RWPE1 (cell line): ENCODE data around the gene EWSR1.
A peak's percentile ranks its signal among the peaks of the same experiment; 100 is the strongest.

Experiments
- CTCF ChIA-PET: fragments of 350-600 bp; sonication (Branson Sonifier 250); formaldehyde crosslinking; extraction: SDS; loops from one replicate; lab custom pipeline; 2021; lab: Yijun Ruan, JAX
- POLR2A ChIA-PET: fragments of 400-600 bp; formaldehyde crosslinking; extraction: SDS; loops from one replicate; lab custom pipeline; 2020; ENCODE audit warnings: antibody characterized with exemption; ENCODE audit not compliant: low non-redundant PET; lab: Yijun Ruan, JAX
- DNase-seq: peaks from one replicate; pipeline ENCODE4 v3.0.0; 2012; ENCODE audit warnings: low spot score
- H3K27ac ChIP-seq: fragments of 450-650 bp; 2 replicates; pipeline ENCODE4 v1.5.1; 2017
- TF ChIP-seq, protein P1 (sequence below): fragments of 450-650 bp; conservative IDR thresholded peaks from 2 replicates; pipeline ENCODE4 v1.5.1; 2017; ENCODE audit warnings: low read depth, mild to moderate bottlenecking

Gene EWSR1

DNA sequence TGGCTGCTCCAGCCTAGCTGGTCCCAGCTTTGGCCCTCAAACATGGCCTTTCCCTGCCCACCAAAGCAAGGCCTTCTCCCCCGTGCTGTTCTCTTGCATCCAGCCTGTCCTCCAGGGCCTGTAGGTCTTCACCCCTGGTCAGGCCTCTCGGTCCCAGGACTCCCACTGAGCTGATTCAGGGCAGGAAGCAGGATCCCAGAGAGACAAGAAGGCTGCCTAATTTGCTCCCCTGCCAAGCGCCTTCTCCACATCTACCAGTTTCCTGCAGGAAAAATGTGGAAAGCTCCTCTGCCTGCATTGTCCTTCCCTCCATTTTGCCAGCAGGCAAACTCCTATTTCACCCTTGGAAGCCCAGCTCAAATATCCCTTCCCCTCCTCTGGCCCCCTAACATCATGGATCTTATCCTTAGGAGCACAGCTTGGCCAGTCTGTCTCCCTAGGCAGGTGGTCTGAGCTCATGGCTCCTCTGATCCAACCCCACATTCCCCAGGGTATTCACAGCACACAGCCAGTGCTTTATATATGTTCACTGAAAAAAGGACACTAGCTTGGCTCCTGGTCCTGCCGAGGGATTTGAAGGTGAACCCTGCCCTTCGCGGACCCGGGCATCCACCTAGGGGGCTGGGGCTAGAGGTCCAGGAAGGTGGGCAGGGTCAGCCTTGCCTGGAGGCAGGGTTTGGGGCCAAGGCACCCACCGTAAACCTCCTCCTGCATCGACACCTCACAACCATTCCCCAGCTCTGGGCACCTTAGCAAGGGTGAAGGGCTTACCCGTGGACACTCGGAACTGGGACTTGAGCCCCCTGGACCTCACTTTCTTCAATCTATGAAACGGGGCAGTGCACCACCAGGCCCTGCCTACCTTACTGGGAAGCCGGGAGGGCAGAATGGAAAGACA is 1.3 kb upstream of the EWSR1 start:
- H3K27ac ChIP-seq, result peak overlapping the region; percentile 91
- TF ChIP-seq, protein P1, sequence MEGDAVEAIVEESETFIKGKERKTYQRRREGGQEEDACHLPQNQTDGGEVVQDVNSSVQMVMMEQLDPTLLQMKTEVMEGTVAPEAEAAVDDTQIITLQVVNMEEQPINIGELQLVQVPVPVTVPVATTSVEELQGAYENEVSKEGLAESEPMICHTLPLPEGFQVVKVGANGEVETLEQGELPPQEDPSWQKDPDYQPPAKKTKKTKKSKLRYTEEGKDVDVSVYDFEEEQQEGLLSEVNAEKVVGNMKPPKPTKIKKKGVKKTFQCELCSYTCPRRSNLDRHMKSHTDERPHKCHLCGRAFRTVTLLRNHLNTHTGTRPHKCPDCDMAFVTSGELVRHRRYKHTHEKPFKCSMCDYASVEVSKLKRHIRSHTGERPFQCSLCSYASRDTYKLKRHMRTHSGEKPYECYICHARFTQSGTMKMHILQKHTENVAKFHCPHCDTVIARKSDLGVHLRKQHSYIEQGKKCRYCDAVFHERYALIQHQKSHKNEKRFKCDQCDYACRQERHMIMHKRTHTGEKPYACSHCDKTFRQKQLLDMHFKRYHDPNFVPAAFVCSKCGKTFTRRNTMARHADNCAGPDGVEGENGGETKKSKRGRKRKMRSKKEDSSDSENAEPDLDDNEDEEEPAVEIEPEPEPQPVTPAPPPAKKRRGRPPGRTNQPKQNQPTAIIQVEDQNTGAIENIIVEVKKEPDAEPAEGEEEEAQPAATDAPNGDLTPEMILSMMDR, result no peak
- no peak for DNase-seq
- ChIA-PET POLR2A (interaction anchor here (0.5 kb wide), 1 partner anchor 683 kb away, joined by 4 read pairs; no protein-coding TSS in a partner anchor), CTCF (no interaction called here)

DNA sequence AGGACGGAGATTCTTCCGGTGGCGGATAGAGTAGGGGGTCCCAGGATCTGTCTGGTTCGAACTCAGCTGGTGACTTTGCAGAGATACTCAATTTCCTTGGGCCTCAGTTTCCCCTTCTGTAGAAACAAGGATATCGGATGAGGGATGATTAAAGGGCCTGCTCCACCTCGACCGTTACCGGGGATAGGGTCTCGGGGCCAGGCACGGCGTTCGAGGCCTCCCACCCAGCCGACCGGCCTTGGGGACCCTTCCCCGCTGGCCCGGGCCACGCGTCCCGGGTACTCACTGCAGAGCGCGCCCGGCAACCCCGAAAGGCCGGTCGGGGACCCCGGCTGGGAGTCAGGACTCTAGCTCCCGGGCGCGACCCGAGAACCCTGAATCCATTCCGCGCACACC is 608 bp upstream of the EWSR1 start:
- H3K27ac ChIP-seq, result peak overlapping the region; percentile 91
- POLR2A ChIA-PET, result no interaction called here
- DNase-seq, result no peak
- TF ChIP-seq, protein P1, result no peak
- CTCF ChIA-PET, result no interaction called here

DNA sequence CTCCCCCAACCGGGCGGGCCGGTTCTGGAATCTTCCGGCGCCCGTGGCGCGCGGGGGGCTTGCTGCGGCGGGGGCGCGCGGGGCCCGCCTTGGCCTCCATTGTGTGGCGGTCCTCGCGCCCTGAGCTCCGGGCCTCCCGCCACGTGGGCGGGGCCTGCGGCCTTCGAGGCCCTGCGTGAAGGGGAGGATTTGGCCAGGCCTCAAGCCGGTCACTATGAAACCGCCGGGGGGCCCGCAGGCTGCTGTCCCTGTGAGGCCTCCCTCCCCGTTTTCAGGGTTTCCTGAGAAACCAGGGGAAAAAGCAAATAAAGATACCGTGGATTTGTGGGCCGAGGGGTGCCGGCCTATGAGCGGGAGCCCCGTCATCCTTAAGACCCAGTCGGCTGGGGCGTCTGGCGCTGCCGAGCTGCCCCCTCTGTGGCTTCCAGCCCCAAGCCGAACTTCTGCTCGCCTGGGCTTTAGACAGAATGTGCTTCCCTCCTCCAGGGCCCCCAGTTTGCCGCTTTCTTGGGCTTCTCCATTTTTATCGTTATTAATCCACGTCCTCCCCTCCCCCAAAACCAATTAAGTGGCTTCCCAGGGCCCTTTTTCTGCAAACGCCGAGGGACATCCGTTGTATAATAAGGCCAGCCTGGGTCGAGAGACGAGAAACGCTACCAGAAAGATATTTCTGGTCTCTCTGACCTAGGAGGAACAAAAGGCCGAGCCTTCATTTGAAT is 602 bp downstream of the EWSR1 start:
- POLR2A ChIA-PET, result no interaction called here
- DNase-seq, result peak; percentile 32

DNA sequence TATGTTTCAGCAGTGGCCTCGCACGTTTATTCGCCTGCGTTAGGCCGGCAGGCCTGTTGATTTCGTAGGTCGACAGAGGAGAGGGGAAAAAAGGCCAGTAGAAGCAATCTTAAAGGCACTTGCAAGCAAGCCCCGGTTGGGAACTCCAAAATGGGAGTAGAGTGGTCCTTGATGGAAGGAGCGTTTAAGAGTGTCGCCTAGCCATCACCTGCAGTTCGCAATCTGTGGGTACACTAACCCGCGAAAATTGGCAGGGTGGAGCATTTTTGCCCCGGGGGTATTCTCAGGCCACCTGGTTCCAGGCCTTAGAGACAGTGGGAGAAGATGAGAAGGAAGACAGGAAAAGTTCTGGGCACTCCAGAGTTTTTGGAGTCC is 1.1 kb downstream of the EWSR1 start:
- H3K27ac ChIP-seq, result peak overlapping the region; percentile 91
- TF ChIP-seq, protein P1, result no peak
- CTCF ChIA-PET, result no interaction called here
- POLR2A ChIA-PET, result no interaction called here
- no peak for DNase-seq

More for the DNA sequence above, 602 bp downstream of the EWSR1 start:
- peak overlapping the region; percentile 91 for H3K27ac ChIP-seq
- TF ChIP-seq, protein P1, result no peak
- CTCF ChIA-PET, result no interaction called here

DNA sequence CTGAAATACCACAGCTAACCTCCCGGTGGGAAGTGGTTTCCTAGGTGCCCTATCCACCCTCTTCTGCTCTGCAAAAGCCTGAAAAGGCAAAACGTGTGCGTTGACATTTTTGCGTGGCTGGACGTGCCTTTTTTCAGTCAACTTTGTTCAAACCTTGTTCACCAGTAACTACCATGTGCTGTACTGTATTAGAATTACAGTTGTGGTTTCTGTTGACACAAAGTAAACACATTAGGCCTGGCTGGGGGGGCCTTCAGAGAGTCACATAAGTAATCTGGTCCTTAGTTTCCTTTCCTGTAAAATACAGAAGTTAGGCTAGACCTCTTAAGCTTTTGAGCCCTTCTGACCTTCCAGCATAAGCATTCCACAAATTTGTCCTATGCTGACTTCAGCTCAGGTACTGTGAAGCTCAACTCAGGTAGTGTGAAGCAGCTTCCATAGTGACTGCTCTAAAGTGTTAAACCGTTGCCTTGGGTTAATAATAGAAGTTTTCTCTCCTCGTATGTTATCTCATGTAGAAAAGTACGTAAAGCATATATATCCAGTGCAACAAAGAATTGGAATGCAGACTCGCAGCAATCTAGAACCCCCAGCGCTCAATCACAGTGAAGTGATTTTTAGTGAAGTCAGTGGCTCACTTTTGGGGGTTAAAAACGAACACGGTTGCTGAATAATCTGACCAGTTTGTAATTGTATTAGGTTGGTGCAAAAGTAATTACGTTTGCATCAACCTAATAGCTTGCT is 1.8 kb downstream of the EWSR1 start:
- no peak for DNase-seq
- peak overlapping the region; percentile 91; the same call in 1 of the 2 replicates for H3K27ac ChIP-seq
- CTCF ChIA-PET, result no interaction called here

More for the DNA sequence above, 1.8 kb downstream of the EWSR1 start:
- POLR2A ChIA-PET, result no interaction called here
- TF ChIP-seq, protein P1, result no peak
